ENCODE measurements around the gene GOLGA1.

The GOLGA1 gene

GRCh38 chr9:124886866-124887492, 53.9 kb downstream of the GOLGA1 start:
- no peak for DNase-seq (ENCODE audit: low read depth in 2 of 2, low spot score in 1 of 2)

- DNase-seq (ENCODE audit: low read depth in 2 of 2, low spot score in 1 of 2): no peak
These were observed 54.4 kb downstream of the GOLGA1 start for GRCh38 chr9:124886461-124886860.

GRCh38 chr9:124885551-124885950, 55.3 kb downstream of the GOLGA1 start:
- no peak for DNase-seq (ENCODE audit: low read depth in 2 of 2, low spot score in 1 of 2)

DNA sequence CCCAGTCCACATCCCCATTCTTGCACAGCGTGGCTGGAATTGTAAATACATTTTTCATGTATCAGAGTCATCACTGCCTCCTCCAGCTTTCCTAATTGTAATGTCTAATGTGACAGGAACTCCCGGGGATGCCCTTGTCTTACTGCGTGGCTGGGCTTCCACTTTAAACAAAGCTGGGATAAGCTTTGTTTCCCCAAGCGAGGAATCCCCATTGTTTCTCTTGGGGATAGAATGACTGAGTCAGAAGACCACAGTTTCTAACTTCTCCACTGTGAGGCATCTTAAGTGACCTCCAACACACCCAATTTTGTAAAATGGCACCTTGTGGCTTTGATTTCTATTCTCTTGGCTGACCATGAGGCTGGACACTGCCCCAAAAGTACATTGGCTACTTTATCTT, 56.5 kb downstream of the GOLGA1 start:
- DNase-seq (ENCODE audit: low read depth in 2 of 2, low spot score in 1 of 2): no peak

DNA sequence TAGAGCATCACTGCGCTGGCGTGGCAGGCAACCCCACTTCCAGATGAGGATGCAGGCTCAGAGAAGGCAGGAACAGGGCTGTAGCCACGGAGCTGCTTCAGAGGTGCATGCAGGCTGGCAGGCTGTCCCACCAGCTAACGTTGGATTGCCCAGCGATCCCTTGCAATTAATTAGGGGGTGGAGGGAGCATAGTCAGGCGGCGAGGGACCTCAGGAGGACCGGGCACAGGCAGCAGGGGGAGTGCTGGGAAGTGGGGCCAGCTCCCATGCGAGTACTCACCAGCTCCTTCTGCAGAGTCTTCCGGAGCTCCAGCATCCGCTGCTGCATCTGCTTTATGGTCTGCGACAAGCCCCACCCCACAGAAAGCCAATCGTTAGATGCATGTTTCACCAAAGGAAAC, 58.7 kb downstream of the GOLGA1 start:
- DNase-seq (ENCODE audit: low read depth in 2 of 2, low spot score in 1 of 2): no peak

- no peak for DNase-seq (ENCODE audit: low read depth in 2 of 2, low spot score in 1 of 2)
These were observed 59.6 kb downstream of the GOLGA1 start for GRCh38 chr9:124881138-124881743.

GRCh38 chr9:124880501-124880900, 60.4 kb downstream of the GOLGA1 start:
- no peak for DNase-seq (ENCODE audit: low read depth in 2 of 2, low spot score in 1 of 2)

DNA sequence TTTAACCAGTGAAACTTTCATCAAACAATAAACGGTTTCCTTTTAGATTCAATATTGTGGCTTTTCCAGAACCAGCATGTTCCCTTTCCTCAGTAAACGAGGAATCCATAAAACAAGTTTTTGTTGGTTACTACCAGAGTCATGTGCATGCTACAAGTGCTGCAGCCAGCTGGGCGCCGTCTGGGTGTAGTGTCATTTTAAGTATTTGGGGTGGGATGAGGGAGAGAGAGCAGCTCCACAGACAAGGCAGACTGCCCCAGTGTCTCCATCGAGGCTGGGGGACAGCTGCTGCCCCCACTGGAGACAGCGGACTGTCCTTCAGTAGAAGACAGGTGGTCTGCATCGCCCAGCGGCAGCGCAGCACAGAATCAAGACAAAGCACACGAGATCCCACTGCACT, 61.7 kb downstream of the GOLGA1 start:
- DNase-seq (ENCODE audit: low read depth in 2 of 2, low spot score in 1 of 2): no peak

GRCh38 chr9:124878518-124878917, 62.4 kb downstream of the GOLGA1 start:
- no peak for DNase-seq (ENCODE audit: low read depth in 2 of 2, low spot score in 1 of 2)

DNA sequence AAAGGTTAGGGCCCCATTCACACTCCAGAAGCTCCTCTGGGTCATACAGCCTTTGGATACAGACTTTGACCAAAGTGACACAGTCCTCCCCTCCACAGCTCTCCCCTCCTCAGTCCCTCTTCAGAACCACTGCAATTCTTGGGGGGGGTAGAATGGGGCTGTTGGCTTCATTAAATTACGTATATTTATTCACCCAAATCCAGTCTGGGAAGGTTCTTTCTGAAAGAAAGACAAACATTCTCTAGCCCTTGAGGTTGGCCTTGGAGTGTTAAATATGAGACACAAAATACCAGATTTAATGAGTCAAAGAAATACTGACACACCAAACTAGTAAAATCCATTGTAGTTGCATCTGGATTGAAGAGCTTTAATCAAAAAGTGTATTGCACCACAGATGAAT, 62.9 kb downstream of the GOLGA1 start:
- no peak for DNase-seq (ENCODE audit: low read depth in 2 of 2, low spot score in 1 of 2)

DNA sequence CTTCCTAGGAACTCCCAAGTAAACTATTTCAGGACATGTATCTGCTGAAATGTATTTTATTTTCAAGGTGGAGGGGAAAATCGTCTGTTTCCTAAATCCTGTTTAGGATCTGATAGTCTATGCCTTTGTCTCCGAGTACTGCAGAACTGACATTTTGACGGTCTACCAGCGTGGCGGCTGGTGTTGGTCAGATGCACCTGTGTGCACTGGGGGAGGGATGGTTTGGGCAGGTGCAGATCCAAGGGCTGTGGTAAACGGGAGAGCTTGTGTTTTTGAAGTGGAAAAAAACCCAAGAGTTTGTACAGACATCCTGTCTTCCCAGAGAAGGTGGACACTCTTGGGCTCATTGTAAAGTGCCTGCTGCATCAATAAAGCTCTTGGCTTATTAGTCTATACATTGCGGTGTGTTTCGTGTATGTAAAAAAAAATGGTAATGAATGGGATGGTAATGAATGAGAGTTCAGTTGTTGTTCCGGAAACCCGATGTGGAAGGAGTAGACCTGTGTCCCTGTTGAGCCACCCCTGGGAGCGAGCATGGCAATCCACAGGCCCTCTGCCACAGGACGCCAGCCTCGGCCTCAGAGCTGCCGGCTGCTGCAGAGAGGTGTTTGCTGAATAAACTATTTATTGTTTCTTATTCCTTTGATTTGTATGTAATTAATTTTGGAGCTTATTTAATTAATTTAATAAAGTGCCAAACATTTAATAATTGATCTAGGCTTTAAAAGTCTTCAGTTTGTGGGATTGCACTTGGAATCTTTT, 63.7 kb downstream of the GOLGA1 start:
- no peak for DNase-seq (ENCODE audit: low read depth in 2 of 2, low spot score in 1 of 2)

- no peak for DNase-seq (ENCODE audit: low read depth in 2 of 2, low spot score in 1 of 2)
These were observed 65.4 kb downstream of the GOLGA1 start for GRCh38 chr9:124875501-124875900.

- DNase-seq (ENCODE audit: low read depth in 2 of 2, low spot score in 1 of 2): no peak
These were observed 67.2 kb downstream of the GOLGA1 start for GRCh38 chr9:124873664-124874063.

DNA sequence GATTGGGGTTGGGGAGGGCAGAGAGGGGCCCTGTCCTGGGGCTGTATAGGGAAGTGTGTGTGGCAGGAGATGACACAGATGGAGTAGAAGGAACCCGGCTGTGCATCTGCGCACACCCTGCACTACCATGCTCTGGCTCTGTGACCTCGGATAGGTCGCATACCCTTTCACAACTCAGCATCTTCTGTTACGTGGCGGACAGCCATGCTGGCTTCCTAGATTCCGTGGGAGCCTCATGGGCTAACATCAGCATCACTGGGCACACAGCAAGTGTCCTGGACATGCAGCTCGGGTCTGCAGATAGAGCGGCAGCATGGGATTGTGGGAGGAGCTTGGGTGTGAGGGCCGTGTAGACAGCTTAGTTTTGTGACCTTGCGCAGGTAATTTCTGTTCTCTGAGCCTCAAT, 69.7 kb downstream of the GOLGA1 start:
- DNase-seq (ENCODE audit: low read depth in 2 of 2, low spot score in 1 of 2): no peak

- DNase-seq (ENCODE audit: low read depth in 2 of 2, low spot score in 1 of 2): no peak
These were observed 70.2 kb downstream of the GOLGA1 start for GRCh38 chr9:124870723-124871122.

DNA sequence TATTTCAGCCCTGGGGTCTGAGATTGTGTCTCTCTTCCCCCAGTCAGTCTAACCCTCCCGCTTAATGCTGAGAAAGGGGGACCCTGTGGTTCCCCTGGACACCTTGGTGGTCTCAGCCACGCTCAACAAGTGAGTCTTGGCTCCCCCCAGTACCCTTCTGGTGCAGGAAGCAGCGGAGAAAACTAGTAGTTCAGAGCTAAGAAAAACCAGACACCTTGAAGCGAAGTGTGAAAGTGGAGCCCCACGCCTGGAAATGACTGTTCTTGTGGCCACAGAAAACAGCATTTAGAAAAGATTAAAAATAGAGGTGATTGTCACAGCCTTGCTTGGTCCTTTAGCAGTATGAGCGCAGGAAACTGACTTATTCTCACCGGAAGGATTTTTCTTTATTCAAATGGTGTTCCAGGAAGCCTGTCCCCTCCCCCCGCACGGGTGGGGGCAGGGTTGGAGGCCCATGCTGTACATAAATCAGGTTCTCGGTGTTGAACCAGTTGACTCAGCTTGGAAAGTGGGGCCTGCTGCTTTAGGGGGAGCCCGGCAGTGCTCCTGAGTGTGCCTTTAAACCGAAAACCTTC, 70.8 kb downstream of the GOLGA1 start:
- DNase-seq (ENCODE audit: low read depth in 2 of 2, low spot score in 1 of 2): peak; percentile 53 to 66

GRCh38 chr9:124869466-124869985, 71.4 kb downstream of the GOLGA1 start:
- DNase-seq (ENCODE audit: low read depth in 2 of 2, low spot score in 1 of 2): peak in 1 of 2 donors; percentile 21

DNA sequence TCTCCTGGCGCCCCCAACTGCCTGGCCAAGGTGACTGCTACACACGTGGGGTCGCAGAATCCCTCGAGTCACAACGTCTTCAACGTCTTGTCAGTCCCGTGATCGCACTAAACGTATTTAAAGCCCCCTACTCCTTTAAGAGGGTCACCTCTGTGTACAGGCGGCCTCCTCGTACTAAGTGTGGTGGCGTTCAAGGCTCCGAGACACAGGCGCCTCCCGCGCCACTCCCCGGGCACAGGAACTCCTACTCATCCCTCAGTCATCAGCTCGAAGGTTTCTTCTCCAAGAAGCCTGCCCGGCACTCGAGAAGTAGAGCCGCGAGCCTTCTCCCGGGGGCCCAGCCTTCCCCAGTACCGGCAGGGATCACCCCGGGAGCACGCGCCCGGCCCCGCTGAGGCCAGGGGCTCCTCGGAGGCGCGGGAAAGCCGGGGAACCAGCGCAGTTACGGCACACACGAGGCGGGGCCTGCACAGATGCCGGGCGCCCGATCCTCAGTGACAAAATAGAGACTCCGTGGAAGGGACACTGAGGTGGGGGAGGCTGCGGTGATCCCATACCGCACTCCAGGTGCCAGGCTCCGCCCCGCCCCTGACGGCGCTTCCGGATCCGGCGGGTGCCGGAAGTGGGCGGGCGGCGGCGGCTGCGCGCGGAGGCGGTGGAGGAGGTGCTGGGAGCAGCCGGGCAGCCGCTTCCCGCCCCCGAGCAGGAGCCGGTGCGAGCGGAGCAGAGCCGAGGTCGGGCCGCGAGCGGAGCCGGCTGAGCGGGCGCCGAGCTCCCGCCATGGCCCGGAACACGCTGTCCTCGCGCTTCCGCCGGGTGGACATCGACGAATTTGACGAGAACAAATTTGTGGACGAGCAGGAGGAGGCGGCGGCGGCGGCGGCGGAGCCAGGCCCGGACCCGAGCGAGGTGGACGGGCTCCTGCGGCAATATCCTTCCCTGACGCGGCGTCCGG, 72.1 kb downstream of the GOLGA1 start:
- peak; percentile 65 to 78 for DNase-seq (ENCODE audit: low read depth in 2 of 2, low spot score in 1 of 2)

DNA sequence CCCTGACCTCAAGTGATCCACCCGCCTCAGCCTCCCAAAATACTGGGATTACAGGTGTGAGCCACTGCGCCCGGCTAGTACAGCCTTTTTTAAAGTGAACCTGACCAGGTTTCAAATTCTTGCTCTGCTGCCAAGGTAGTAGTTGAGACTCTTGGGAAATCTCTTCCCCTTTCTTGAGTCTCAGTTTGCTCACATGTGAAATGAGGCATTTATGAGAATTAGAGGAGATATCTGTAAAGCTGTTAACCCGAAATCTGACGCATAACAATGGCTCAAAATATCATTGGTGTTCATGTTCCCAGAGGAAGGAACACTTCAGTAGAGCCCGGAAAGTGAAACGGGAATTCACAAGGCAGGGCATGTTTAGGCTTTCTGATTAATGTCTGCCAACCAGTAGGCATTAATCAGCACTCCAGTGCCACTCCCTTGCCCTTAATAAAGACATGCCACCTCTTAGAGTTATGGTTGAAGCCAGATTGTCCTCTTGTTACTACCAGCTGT, 77.5 kb downstream of the GOLGA1 start:
- DNase-seq (ENCODE audit: low read depth in 2 of 2, low spot score in 1 of 2): no peak

All from stimulated activated CD8-positive, alpha-beta memory T cell treated with anti-CD3 and anti-CD28 coated beads, Interleukin-4, amount 100 ng/mL, for 1 hour (primary cell).